K562 (cell line): ENCODE data around the gene TSPAN18. TPM values are rescaled to one million over a fixed set of nuclear protein-coding genes. Genes with fewer than 3 reads are reported as not detected.

Experiments used
- ARID2 ChIP-seq: fragments of 450-650 bp; IDR thresholded peaks from 2 replicates; pipeline ENCODE4 v1.6.1; 2017; ENCODE audit warnings: antibody characterized with exemption, mild to moderate bottlenecking
- EHMT2 ChIP-seq: fragments of 450-650 bp; IDR thresholded peaks from 2 replicates; pipeline ENCODE4 v1.6.1; 2018; ENCODE audit warnings: antibody characterized with exemption
- KDM4B ChIP-seq, 2 experiments: fragments of 450-650 bp in 1 of 2; sonication (generic) in 1 of 2; IDR thresholded peaks; 2 replicates each; pipeline ENCODE4 v1.6.1; 2016 to 2017; ENCODE audit warnings: borderline replicate concordance in 2 of 2, antibody characterized with exemption in 1 of 2, low read depth in 1 of 2, mild to moderate bottlenecking in 1 of 2
- LEF1 ChIP-seq: fragments of 450-650 bp; IDR thresholded peaks from 2 replicates; pipeline ENCODE4 v1.6.1; 2016; ENCODE audit warnings: mild to moderate bottlenecking
- MEF2D ChIP-seq: conservative IDR thresholded peaks from 2 replicates; pipeline ENCODE4 v1.6.1; 2016; ENCODE audit warnings: low read depth, missing genetic modification characterization, missing compliant biosample characterization
- NCOA2 ChIP-seq, 2 experiments: fragments of 450-650 bp; IDR thresholded peaks; 2 replicates each; pipeline ENCODE4 v1.6.1; 2018; ENCODE audit warnings: mild to moderate bottlenecking in 2 of 2, moderate library complexity in 1 of 2; ENCODE audit not compliant: partially characterized antibody in 2 of 2
- PHB ChIP-seq: fragments of 250-450 bp; sonication (Bioruptor Pico); IDR thresholded peaks from 2 replicates; pipeline ENCODE4 v1.5.0; 2021
- PHTF2 ChIP-seq: fragments of 250-450 bp; sonication (Bioruptor Pico); IDR thresholded peaks from 2 replicates; pipeline ENCODE4 v1.5.0; 2021; ENCODE audit warnings: mild to moderate bottlenecking
- PTBP1 ChIP-seq: fragments of 200-400 bp; formaldehyde crosslinking; IDR thresholded peaks from 2 replicates; pipeline ENCODE4 v1.6.1; 2017; ENCODE audit warnings: low read depth, low read length
- SPI1 ChIP-seq: IDR thresholded peaks from 2 replicates; pipeline ENCODE4 v1.6.1; 2011; ENCODE audit warnings: low read depth, low read length, control low read depth, borderline replicate concordance
- ZNF165 ChIP-seq: fragments of 250-450 bp; sonication (Bioruptor Pico); IDR thresholded peaks from 2 replicates; pipeline ENCODE4 v1.4.0; 2020; ENCODE audit warnings: borderline replicate concordance
- ZNF407 ChIP-seq: fragments of 450-650 bp; IDR thresholded peaks from 2 replicates; pipeline ENCODE4 v1.6.1; 2016; ENCODE audit warnings: low read depth
- ZNF696 ChIP-seq: fragments of 250-450 bp; sonication (Bioruptor Pico); conservative IDR thresholded peaks from 2 replicates; pipeline ENCODE4 v1.4.0; 2020; ENCODE audit warnings: mild to moderate bottlenecking, moderate library complexity
- ZNF766 ChIP-seq: fragments of 200-800 bp; sonication (Bioruptor generic); conservative IDR thresholded peaks from 2 replicates; pipeline ENCODE4 v1.6.1; 2016; ENCODE audit warnings: missing genetic modification characterization, missing compliant biosample characterization
- polyA plus RNA-seq, 8 experiments: library from polyadenylated mRNA; depleted of rRNA in 4 of 8; stranded (reverse) in 5 of 8; unstranded in 3 of 8; fragments of >200 nt; fragmentation: Nextera tagmentation in 2 of 8; fragmentation: Illumina TruSeq in 1 of 8; extraction: Ambion mirVana in 2 of 8; extraction: Trizol in 1 of 8; gene quantifications; 2 replicates each; pipeline versions ENCODE4 v1.2.1 to v1.2.3, GENCODE V29; 2011 to 2014; ENCODE audit warnings: inconsistent platforms in 1 of 8, missing spikeins in 1 of 8
- total RNA-seq, 7 experiments: library from RNA; depleted of rRNA in 6 of 7; stranded (reverse); fragments of >200 nt in 6 of 7; fragmentation: Illumina TruSeq in 2 of 7; extraction: Trizol in 2 of 7; gene quantifications; 2 replicates each; pipeline versions ENCODE4 v1.2.1 to v1.2.3, GENCODE V29; 2011 to 2021; ENCODE audit warnings: low replicate concordance in 1 of 7
- TF ChIP-seq, protein P1 (sequence below): fragments of 200-800 bp; sonication (Bioruptor generic); IDR thresholded peaks from 2 replicates; pipeline ENCODE4 v1.6.1; 2016; ENCODE audit warnings: missing genetic modification characterization, missing compliant biosample characterization

The TSPAN18 gene
- total and polyA plus RNA-seq, 9 of the 15 experiments (the other 6 are each of a cell fraction or from before 2014, with no cell fraction given): 0.17 to 0.35 (median 0.22) TPM; not detected in 4

DNA sequence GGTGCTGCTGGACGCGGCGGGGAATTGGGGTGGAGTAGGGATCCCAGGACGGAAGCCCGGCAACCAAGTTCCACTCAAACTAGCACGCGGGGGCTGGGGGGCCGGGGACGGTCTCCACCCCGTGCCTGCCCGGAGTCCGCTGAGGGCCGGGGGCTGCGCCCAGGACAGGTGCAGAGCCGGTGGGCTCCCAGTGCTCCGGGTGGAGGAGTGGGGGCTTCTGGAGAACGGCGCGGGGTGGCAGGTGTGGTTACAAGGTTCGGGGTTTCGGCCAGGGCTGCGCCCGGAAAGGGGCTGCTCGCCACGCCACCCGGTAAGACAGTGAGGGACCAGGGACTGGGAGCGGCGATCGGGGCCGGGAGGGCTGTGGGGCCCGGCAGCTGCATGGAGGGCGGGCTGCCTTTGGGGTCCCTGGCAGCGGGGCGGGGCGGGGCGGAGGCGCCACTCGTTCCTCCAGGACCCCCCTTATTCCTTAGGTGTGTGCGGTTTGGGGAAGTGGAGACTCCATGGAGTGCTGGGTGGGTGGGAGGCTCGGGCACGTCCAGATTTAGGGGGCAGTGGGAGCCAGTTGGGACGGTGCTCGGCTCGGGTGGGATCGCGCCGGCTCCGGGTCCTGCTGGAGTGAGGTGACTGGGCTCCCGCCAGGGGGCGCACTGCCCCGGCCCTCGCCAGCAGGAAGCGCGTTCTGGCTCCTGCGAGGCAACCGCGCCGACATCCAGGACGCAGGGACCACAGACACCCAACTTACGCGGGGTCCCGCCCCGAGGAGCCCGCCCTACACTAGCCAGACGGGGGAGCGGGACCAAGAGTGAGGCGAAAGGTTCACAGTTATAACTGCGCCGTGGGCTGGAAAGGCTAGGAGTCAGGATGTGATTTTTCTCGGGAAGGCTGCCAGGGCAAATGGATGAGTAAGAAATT, 868 bp downstream of the TSPAN18 start (continued):
- TF ChIP-seq, protein P1, sequence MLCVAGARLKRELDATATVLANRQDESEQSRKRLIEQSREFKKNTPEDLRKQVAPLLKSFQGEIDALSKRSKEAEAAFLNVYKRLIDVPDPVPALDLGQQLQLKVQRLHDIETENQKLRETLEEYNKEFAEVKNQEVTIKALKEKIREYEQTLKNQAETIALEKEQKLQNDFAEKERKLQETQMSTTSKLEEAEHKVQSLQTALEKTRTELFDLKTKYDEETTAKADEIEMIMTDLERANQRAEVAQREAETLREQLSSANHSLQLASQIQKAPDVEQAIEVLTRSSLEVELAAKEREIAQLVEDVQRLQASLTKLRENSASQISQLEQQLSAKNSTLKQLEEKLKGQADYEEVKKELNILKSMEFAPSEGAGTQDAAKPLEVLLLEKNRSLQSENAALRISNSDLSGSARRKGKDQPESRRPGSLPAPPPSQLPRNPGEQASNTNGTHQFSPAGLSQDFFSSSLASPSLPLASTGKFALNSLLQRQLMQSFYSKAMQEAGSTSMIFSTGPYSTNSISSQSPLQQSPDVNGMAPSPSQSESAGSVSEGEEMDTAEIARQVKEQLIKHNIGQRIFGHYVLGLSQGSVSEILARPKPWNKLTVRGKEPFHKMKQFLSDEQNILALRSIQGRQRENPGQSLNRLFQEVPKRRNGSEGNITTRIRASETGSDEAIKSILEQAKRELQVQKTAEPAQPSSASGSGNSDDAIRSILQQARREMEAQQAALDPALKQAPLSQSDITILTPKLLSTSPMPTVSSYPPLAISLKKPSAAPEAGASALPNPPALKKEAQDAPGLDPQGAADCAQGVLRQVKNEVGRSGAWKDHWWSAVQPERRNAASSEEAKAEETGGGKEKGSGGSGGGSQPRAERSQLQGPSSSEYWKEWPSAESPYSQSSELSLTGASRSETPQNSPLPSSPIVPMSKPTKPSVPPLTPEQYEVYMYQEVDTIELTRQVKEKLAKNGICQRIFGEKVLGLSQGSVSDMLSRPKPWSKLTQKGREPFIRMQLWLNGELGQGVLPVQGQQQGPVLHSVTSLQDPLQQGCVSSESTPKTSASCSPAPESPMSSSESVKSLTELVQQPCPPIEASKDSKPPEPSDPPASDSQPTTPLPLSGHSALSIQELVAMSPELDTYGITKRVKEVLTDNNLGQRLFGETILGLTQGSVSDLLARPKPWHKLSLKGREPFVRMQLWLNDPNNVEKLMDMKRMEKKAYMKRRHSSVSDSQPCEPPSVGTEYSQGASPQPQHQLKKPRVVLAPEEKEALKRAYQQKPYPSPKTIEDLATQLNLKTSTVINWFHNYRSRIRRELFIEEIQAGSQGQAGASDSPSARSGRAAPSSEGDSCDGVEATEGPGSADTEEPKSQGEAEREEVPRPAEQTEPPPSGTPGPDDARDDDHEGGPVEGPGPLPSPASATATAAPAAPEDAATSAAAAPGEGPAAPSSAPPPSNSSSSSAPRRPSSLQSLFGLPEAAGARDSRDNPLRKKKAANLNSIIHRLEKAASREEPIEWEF: no peak
- no peak for TF ChIP-seq EHMT2
- TF ChIP-seq MEF2D (tag): no peak
- no peak for TF ChIP-seq ZNF407
- TF ChIP-seq PHTF2 (CRISPR knock-in tag): no peak
- no peak for TF ChIP-seq KDM4B (IDR thresholded peaks at IDR 0.05; ENCODE audit: borderline replicate concordance in 2 of 2, low read depth in 1 of 2)
- TF ChIP-seq PHB (CRISPR knock-in tag): no peak
- TF ChIP-seq NCOA2 (IDR thresholded peaks at IDR 0.05; ENCODE audit: partially characterized antibody in 2 of 2): no peak
- TF ChIP-seq LEF1: no peak
- TF ChIP-seq ZNF766 (CRISPR knock-in tag): no peak
- TF ChIP-seq ARID2: no peak
- no peak for TF ChIP-seq PTBP1
- no peak for TF ChIP-seq SPI1
- TF ChIP-seq ZNF696 (CRISPR knock-in tag): no peak
- TF ChIP-seq ZNF165 (CRISPR knock-in tag): no peak
